GM18870 (cell line): ENCODE measurements around the gene ZIC2.

Source experiments
- ATAC-seq: cut with Tn5 transposase; IDR thresholded peaks from one replicate; pipeline ENCODE4 v1.9.1; 2021; ENCODE audit warnings: moderate library complexity; ENCODE audit not compliant: unreplicated experiment

The ZIC2 gene

DNA sequence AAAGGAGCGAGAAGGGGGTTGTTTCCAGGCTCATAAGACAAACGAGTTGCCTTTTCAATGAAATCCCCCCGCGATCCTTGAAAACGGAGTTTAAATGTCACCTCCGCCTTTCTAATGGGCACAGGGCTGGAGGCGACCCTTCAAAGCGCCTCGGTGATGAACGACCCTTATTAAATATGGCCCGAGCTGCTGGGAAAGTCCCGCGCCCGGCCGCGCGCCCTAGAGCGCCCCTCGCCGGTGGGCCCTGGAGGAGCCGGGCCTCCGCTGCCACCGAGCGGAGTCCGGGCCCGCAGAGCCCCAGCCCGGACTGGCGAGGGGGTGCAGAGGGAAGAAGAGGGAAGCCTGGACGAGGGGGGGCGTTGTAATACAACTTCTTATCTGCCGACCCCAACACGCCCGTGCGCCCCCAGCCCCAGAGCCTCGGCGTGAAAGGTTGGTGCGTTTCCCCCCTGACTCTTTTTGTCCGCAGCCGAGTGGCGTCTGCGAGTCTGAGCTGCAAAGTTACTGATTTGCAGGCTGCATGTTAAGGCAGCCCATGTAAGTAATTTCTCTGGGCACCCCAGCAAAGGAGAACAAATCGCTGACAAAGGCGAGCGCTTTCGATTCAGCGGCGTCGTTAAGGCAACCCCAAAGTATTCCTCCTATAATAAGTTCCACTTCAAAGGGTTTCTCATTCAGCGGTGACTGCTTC is 21.9 kb upstream of the ZIC2 start:
- ATAC-seq: no peak

- ATAC-seq: no peak
Measured at GRCh38 chr13:99960663-99961311, 20.8 kb upstream of the ZIC2 start.

GRCh38 chr13:99961636-99962035 is 19.9 kb upstream of the ZIC2 start:
- ATAC-seq: no peak

DNA sequence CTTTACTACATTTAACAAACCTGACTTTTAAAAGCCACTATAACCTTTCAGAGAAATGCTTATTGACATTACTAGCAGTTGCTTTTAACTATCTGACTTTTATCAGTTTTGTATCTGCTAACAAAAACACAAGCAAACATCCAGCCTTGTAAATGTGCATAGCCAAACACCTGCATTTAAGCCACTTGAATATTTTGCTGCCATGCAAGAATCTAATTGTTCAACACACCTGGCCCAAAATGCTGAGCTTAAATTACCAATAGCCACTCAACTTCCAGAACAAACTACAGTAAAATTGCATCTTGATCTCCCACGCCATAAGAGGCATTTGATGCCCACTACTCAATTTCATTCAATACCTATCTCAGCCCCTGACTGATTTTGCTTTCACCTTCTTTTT is 19.3 kb upstream of the ZIC2 start:
- ATAC-seq: no peak

GRCh38 chr13:99963816-99964339 is 17.7 kb upstream of the ZIC2 start:
- ATAC-seq: no peak

GRCh38 chr13:99965329-99966000 is 16.1 kb upstream of the ZIC2 start:
- ATAC-seq: no peak

DNA sequence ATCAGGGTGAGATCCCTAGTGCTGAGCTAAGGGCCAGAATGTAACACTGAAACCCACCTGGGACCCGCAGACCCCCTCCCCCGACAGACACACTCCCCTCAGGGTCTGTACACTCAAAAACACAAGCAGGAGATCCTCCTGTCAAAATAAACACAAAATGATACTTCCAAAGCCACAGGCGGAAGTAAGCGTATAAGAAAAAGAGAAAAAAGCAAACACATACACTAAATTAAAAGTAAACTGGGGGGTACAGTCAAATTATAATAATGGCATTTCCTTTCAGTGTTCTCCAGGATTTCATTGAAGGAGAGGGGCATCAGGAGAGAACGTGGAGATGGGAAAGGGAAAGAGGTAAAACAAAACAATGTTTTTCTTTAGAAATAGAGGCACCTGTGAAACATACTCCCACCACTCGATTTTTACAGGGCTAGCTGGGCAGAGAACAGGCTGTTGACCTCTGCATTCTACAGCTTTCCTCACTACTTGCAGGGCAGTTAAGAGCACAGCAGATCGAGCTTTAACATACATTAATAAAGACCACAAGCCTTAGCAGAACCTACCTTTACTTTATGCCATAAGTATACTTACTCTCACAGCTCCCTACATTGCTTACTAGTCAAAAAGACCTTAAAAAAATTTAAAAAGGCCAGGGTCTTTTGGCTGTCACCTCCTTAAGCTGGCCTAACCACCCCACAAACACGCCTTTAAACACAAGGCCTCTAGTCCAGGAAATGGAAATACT is 15.3 kb upstream of the ZIC2 start:
- ATAC-seq: no peak

- ATAC-seq: no peak
Measured at GRCh38 chr13:99967498-99967868, 14.1 kb upstream of the ZIC2 start.

- ATAC-seq: no peak
Measured at GRCh38 chr13:99967869-99968520, 13.6 kb upstream of the ZIC2 start.

DNA sequence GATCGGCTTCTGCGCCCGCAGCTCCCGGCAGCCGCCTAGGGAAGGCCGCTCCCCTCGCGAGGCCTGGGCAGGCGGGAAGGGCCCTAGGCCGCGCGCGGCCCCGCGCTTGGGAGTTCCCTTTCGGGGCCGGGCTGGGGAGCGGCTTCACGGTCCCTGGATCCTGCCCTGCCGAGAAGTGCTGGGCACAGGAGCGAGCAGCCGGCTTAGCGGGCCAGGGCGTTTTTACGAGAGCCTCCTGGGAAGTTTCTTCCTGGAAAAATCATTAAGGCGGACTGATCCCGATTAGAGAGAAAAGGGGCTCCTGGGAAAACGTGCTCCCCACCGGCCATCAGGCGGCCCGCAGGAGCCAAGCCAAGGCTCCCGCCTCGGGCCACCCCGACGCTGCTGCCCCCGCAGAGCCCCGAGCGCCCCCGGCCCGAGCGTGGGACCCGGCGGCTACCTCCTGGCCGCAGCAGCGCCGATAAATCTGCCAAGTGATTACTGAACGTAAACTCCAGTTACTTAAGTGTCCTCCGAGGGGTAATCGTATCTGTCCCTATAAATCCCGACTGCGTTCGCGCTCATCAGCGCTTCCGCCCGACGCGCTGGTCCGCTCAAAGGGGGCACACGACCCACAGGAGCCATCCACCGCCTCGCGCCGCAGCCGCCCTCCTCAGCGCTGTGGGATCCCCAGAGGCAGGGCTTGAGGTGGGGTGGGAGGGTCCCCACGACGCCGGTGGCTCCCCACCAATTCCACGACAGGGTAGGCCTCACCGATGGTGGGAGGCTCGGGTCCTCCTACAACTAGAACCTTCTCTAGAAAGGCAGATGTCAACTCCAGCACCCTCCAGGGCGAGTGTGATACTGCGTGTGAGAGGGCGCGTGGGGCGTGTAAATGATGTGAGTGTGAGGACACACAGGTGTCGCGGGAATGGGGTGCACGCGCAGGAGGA is 12.8 kb upstream of the ZIC2 start:
- ATAC-seq: no peak

- ATAC-seq: no peak
Measured at GRCh38 chr13:99969453-99969918, 12.1 kb upstream of the ZIC2 start.

- no peak for ATAC-seq
Measured at GRCh38 chr13:99969919-99970650, 11.5 kb upstream of the ZIC2 start.

DNA sequence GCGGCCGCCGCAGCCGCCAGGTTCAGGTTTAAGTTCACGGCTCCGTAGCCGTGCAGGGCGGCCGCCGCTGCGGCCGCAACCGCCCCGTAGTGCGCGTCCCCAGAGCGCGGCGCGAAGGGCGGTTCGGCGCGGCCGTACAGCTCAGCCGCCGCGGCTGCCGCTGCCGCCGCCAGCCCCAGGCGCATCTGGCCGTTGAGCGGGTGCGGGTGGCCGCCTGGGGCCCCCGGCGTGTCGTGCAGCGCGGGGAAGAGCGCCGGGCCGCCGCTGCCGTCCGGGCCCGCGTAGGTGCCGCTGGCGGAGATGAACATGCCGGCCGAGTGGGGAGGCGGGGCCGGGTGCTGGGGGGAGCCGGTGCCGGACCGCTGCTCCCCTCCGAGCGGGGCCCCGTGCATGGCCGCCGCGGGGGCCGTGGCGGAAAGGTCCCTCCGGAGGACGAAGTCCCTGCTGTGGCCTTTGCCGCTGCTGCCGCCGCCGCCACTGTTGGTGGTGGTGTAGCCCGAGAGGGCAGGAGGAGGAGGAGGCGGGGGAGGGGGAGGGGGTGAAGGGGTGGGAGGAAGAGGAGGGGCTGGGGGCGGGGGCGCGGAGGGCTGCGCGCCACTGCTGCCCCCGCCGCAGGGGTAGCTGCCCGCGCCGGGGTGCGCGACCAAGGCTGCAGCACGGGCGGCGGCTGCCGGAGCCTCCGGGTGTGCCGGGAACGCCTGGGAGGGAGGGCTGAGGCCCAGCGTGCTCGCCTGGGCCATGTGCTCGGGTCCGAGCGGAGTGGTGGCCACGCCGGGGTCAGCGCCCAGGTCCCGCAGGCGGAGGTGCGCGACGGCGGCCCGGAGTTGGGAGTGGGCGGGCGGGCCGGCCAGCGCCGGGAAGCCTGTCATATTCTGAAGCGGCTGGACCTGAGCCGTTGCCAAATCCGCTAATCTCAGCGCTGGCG is 10.7 kb upstream of the ZIC2 start:
- ATAC-seq: no peak

- ATAC-seq: no peak
Measured at GRCh38 chr13:99971576-99972189, 9.9 kb upstream of the ZIC2 start, which contains the start of gene ZIC5. Gene ZIC5 (minus strand): TSS chr13:99971767. CDS start chr13:99971603, 164 bp downstream.

GRCh38 chr13:99972190-99972731 is 9.3 kb upstream of the ZIC2 start:
- no peak for ATAC-seq

- ATAC-seq: no peak
Measured at GRCh38 chr13:99973163-99973807, 8.3 kb upstream of the ZIC2 start.

- no peak for ATAC-seq
Measured at GRCh38 chr13:99973808-99974185, 7.8 kb upstream of the ZIC2 start.
